T-cell (primary cell): ENCODE results near the gene ATP2B2. TPM values are rescaled to one million over a fixed set of nuclear protein-coding genes. Genes with fewer than 3 reads are reported as not detected.
A peak's percentile ranks its signal among the peaks of the same experiment; 100 is the strongest.

Source experiments
- ATAC-seq, 4 experiments: fragments of 200-7000 bp in 3 of 4; fragments of 150-1000 bp in 1 of 4; cut with Tn5 transposase; replicated peaks in 1 of 4; 1 replicate in 3 of 4; 2 replicates in 1 of 4; pipeline ENCODE4 v1.10.0; 2021; ENCODE audit warnings: moderate library complexity in 3 of 4, mild to moderate bottlenecking in 2 of 4, moderate number of reproducible peaks in 1 of 4
- CTCF ChIA-PET, 2 donors: fragments of 300-600 bp; sonication (Branson Sonifier 250); formaldehyde crosslinking; loops; one replicate each; lab custom pipeline; 2022; ENCODE audit warnings: antibody characterized with exemption in 2 of 2; lab: Charles Lee
- POLR2A ChIA-PET, 2 donors: fragments of 300-600 bp; sonication (Branson Sonifier 250); formaldehyde crosslinking; loops; one replicate each; lab custom pipeline; 2022; ENCODE audit warnings: antibody characterized with exemption in 2 of 2; lab: Charles Lee
- DNase-seq, 35 experiments: peaks; one replicate each; pipeline versions ENCODE4 v3.0.0 to v3.0.0-alpha.2; 2013 to 2023
- H3K27ac ChIP-seq: one replicate; pipeline ENCODE4 v1.5.1; 2013; ENCODE audit warnings: low read length
- H3K27me3 ChIP-seq, 2 experiments: replicated peaks in 1 of 2; 1 replicate in 1 of 2; 2 replicates in 1 of 2; pipeline versions ENCODE4 v1.6.1 to v1.7.0; 2013; ENCODE audit warnings: low read length in 1 of 2, mixed read lengths in 1 of 2; ENCODE audit not compliant: control insufficient read depth in 2 of 2, insufficient read depth in 2 of 2; ENCODE audit errors: extremely low read depth in 1 of 2
- H3K36me3 ChIP-seq, 2 donors: 1 replicate in 1 of 2; 2 replicates in 1 of 2; pipeline versions ENCODE4 v1.6.1 to v1.7.0; 2013; ENCODE audit warnings: low read length in 1 of 2; ENCODE audit not compliant: control insufficient read depth in 2 of 2, insufficient read depth in 1 of 2; ENCODE audit errors: extremely low read depth in 1 of 2
- H3K4me1 ChIP-seq, 2 experiments: 1 replicate in 1 of 2; 2 replicates in 1 of 2; pipeline versions ENCODE4 v1.6.1 to v1.7.0; 2013; ENCODE audit warnings: low read length in 2 of 2, mixed read lengths in 1 of 2; ENCODE audit not compliant: insufficient read depth in 2 of 2, control insufficient read depth in 1 of 2; ENCODE audit errors: extremely low read depth in 1 of 2
- H3K4me3 ChIP-seq, 2 donors: 1 replicate in 1 of 2; 2 replicates in 1 of 2; pipeline versions ENCODE4 v1.5.1 to v1.7.0; 2013; ENCODE audit warnings: mild to moderate bottlenecking in 2 of 2, low read length in 1 of 2, moderate library complexity in 1 of 2; ENCODE audit not compliant: control insufficient read depth in 1 of 2; ENCODE audit errors: extremely low read depth in 1 of 2
- H3K9me3 ChIP-seq: 2 replicates; pipeline ENCODE4 v1.7.0; 2013
- H3K27ac Mint-ChIP-seq, 2 donors: one replicate each; pipeline ENCODE4 v1.8.0; 2020 to 2021; ENCODE audit warnings: mild to moderate bottlenecking in 2 of 2, mixed read lengths in 2 of 2
- H3K27me3 Mint-ChIP-seq, 2 donors: one replicate each; pipeline ENCODE4 v1.8.0; 2021 to 2022; ENCODE audit warnings: mixed read lengths in 2 of 2
- H3K36me3 Mint-ChIP-seq: one replicate; pipeline ENCODE4 v1.8.0; 2021; ENCODE audit warnings: mixed read lengths
- H3K4me1 Mint-ChIP-seq, 3 donors: one replicate each; pipeline ENCODE4 v1.8.0; 2020 to 2022; ENCODE audit warnings: mixed read lengths in 3 of 3, mild to moderate bottlenecking in 1 of 3
- H3K4me3 Mint-ChIP-seq, 3 donors: one replicate each; pipeline ENCODE4 v1.8.0; 2020 to 2022; ENCODE audit warnings: mild to moderate bottlenecking in 3 of 3, mixed read lengths in 3 of 3, moderate library complexity in 3 of 3
- H3K9me3 Mint-ChIP-seq, 3 donors: one replicate each; pipeline ENCODE4 v1.8.0; 2020 to 2022; ENCODE audit warnings: mixed read lengths in 3 of 3
- WGBS: methylation state at CpG from one replicate; pipeline ENCODE4 v1.1.5; 2013; ENCODE audit warnings: missing lambda C conversion rate; ENCODE audit not compliant: insufficient coverage; 5-methylcytosine and 5-hydroxymethylcytosine counted together
- total RNA-seq, 35 experiments: library from RNA in 6 of 35; stranded (reverse) in 6 of 35; fragments of 120-200 nt in 1 of 35; gene quantifications; one replicate each; pipeline versions ENCODE4 v1.2.1 to v1.2.4 and lab custom pipeline; 2013 to 2026

The ATP2B2 gene
- total RNA-seq, 5 donors from 2014 or later (not counting 1 experiment from before 2014, with no cell fraction given) = not detected

DNA sequence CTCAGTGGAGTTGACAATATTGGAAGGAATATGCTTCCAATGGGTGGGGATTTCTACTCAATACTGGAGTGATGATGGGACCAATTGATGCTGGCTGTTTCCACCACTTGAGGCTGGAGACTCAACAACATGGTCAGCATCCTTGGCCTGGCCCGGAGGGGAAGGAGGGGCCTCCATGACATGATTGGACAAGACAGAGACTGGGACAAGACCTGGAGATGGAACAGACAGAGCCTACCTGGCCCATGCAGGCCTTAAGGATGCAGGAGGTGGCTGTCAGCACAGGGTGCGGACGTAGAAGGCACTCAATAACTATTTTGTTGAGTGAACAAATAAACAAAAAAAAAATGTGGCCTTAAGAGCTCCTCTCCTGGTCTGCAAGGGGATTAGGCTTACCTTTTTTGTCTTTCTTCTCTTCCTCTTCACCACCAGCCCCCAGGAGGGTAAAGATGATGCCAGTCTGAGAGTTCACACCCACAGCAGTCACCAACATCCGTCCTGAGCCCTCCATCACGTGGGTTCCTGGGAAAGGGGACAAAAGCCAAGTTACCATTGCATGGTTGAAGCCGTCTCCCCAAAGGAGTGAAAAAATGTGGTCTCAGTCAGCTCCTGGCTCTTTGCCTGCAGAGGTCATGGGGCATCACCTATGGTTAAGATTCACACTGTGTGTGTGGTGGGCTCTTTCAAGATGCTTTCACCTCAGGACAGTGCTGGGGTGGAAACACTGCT, 117.3 kb downstream of the ATP2B2 start:
- Histone ChIP-seq H3K4me1 (peaks cover 0 to 47% of the 10 kb centered on the region in 2 experiments), H3K36me3 (no peaks in the 10 kb centered on the region), H3K27ac (no peak overlapping the region), H3K9me3 (no peaks in the 10 kb centered on the region), H3K4me3 (peak overlapping the region in 1 of 2 donors; percentile 12), H3K27me3 (peaks cover 0 to 7% of the 10 kb centered on the region in 2 experiments)
- WGBS = 100% methylated on average over 1 of the region's 6 CpGs
- POLR2A ChIA-PET = no interaction called here
- Mint-ChIP-seq H3K27me3 (peaks cover 1 to 4% of the 10 kb centered on the region in 2 donors), H3K36me3 (no peaks in the 10 kb centered on the region), H3K27ac (no peak overlapping the region), H3K9me3 (no peaks in the 10 kb centered on the region), H3K4me3 (no peak overlapping the region), H3K4me1 (peaks cover 34 to 45% (median 39%) of the 10 kb centered on the region in 3 donors)
- CTCF ChIA-PET = interaction anchor here in 1 of 2 donors (0.5 kb wide), 1 partner anchor 273 kb away, joined by 4 read pairs; no protein-coding TSS in a partner anchor
- DNase-seq = peak in 2 of 35 experiments; percentile 4 to 25
- ATAC-seq = no peak

DNA sequence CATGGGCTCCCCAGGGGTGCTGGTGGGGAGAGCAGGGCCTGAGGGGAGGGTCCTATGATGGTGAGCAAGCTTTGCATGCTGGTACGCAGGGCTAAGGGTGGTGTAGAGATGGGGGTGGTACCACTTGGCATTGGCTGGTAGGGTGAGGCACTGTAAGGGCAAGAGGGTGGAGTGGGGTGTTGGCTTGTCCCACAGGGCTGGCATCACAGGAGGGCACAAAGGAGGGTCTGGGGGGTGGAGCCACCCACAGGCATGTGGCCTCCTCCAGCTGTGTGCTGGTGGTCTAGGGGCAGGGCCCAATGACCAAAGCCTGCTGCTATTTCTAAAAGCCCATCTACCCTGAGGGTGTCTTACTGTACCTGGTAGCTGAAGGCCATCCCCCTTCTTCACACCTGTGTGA, 119.3 kb downstream of the ATP2B2 start:
- DNase-seq (no peak), ATAC-seq (no peak)
- H3K36me3 ChIP-seq = no peaks in the 10 kb centered on the region
- ChIA-PET POLR2A (no interaction called here), CTCF (no interaction called here)
- no peaks in the 10 kb centered on the region for H3K9me3 ChIP-seq
- H3K4me3 ChIP-seq = no peak overlapping the region
- Mint-ChIP-seq H3K4me1 (peaks cover 24 to 33% (median 31%) of the 10 kb centered on the region in 3 donors), H3K4me3 (no peak overlapping the region), H3K27me3 (peaks cover 0 to 4% of the 10 kb centered on the region in 2 donors), H3K9me3 (no peaks in the 10 kb centered on the region), H3K36me3 (no peaks in the 10 kb centered on the region), H3K27ac (no peak overlapping the region)
- no peak overlapping the region for H3K27ac ChIP-seq
- 88% methylated on average over 1 of the region's 1 CpG for WGBS
- H3K27me3 ChIP-seq = peaks cover 0 to 9% of the 10 kb centered on the region in 2 experiments
- peaks cover 0 to 35% of the 10 kb centered on the region in 2 experiments for H3K4me1 ChIP-seq

DNA sequence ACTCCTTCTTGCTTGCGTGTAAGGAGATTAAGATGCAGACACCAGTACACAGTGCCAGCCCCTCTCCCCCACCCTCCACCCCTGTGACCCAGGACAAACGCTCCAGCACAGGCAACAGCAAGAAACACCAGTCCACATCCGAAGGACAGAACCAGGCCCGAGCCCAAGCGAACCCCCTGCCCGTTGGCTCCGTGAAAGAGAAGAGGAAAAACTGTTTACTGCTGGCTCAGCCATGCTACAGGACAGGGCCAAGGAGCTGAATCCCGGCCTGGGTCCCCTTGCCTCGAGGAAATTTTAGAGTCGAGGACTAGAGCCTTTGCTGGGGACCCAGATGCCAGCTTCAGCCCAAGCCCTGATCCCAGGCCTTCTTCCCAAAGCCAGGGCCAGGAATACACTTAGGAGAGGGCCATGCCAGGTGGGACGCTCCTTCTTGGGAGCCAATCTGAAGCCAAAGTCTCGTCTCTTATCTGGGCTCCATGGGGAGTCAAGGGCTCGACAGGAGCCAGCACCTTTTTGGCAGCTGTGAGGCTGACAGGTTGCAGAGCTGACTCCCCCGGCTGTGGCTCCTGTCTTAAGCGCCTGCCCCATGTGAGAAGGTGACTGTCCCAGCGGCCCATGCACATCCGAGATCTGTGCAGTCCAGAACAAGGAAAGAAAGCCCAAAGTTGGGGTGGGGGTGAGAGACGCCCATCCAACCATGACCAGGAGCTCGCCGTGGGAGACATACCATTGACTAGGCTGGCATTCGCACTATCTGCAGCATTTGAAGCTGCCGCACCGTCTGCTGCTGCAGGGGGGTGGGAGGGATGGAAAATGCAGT, 120.6 kb downstream of the ATP2B2 start:
- H3K27me3 ChIP-seq = peaks cover 0 to 9% of the 10 kb centered on the region in 2 experiments
- no peaks in the 10 kb centered on the region for H3K36me3 ChIP-seq
- no peak for DNase-seq
- WGBS = 80% methylated on average over 19 of the region's 23 CpGs
- Mint-ChIP-seq H3K27ac (no peak overlapping the region), H3K4me1 (peaks cover 11 to 19% (median 19%) of the 10 kb centered on the region in 3 donors), H3K27me3 (peaks cover 0 to 4% of the 10 kb centered on the region in 2 donors), H3K4me3 (no peak overlapping the region), H3K9me3 (no peaks in the 10 kb centered on the region), H3K36me3 (no peaks in the 10 kb centered on the region)
- ATAC-seq = no peak
- no peaks in the 10 kb centered on the region for H3K9me3 ChIP-seq
- peaks cover 0 to 21% of the 10 kb centered on the region in 2 experiments for H3K4me1 ChIP-seq
- no peak overlapping the region for H3K27ac ChIP-seq
- no peak overlapping the region for H3K4me3 ChIP-seq
- POLR2A ChIA-PET = no interaction called here
- CTCF ChIA-PET = no interaction called here

DNA sequence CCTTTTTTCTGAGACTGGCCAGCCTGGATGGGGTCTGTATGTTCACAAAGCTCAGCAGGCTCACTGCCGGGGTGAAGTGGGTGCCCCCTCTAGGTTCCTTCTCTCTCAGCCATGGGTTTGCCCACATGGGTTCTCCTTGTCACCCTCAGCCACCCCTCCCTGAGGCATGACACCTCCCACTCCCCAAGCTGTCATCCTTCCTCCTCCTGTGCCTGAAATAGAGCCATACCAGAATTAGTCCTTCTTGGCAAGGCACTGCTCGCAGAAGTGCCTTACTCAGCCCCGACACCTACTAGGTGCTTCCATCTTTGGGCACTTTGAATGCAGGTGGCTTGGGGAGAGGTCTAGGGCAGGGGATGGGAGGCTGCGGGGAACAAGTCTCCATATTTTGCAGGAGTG, 121.5 kb downstream of the ATP2B2 start:
- ChIA-PET POLR2A (no interaction called here), CTCF (no interaction called here)
- H3K4me3 Mint-ChIP-seq = no peak overlapping the region
- H3K27ac ChIP-seq = no peak overlapping the region
- no peak overlapping the region for H3K4me3 ChIP-seq
- peaks cover 4 to 12% (median 12%) of the 10 kb centered on the region in 3 donors for H3K4me1 Mint-ChIP-seq
- H3K36me3 ChIP-seq = no peaks in the 10 kb centered on the region
- no peaks in the 10 kb centered on the region for H3K9me3 ChIP-seq
- peaks cover 0 to 15% of the 10 kb centered on the region in 2 experiments for H3K4me1 ChIP-seq
- DNase-seq (no peak), ATAC-seq (no peak)
- peaks cover 0 to 9% of the 10 kb centered on the region in 2 experiments for H3K27me3 ChIP-seq
- no peaks in the 10 kb centered on the region for H3K9me3 Mint-ChIP-seq
- 100% methylated on average over 2 of the region's 4 CpGs for WGBS
- no peak overlapping the region for H3K27ac Mint-ChIP-seq
- H3K36me3 Mint-ChIP-seq = no peaks in the 10 kb centered on the region
- peaks cover 0 to 4% of the 10 kb centered on the region in 2 donors for H3K27me3 Mint-ChIP-seq

DNA sequence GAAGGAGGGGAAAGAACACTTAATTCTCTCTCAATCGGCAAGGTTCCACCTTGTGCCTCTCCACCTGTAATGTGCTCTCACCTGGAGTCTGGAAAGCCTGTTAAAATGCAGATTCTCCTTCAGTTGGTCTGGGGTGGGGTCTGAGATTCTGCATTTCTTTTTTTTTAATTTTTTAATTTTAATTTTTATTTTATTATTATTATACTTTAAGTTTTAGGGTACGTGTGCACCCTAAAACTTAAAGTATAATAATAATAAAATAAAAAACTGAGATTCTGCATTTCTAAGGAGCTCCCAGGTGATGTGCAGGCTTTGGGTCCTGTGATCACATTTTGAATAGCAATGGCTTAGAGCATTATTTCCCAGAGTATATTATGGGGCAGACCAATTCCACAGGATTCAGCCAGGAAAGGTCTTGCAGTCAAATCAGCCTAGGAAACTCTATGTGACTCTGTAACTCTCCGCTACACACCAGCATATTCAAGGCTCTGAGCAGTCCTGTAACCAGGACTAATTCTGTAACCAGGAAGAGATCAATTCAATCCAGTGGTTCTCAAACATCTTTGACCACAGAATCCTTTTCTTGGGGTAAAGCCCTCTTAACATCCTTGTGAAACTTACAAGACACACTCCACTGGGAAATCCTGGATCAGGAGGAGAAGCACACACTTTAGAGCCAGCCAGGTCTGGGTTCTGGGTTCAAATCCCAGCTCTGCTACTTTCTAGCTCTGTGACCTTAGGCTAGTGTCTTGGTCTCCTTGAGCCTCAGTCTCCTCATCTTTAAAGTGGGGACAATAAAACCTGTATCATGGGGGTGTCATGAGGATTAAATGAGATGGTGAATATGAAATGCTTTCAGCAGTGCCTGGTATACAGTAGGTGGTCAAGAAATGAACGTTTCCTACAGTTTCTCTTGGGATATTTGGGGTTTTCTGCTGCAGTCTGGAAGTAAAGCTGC, 122.2 kb downstream of the ATP2B2 start:
- CTCF ChIA-PET = interaction anchor here in 1 of 2 donors (0.7 kb wide), 1 partner anchor 355 kb away, joined by 3 read pairs; no protein-coding TSS in a partner anchor

More for the DNA sequence above, 122.2 kb downstream of the ATP2B2 start:
- Histone ChIP-seq H3K36me3 (no peaks in the 10 kb centered on the region), H3K27ac (no peak overlapping the region), H3K4me3 (no peak overlapping the region), H3K27me3 (peaks cover 0 to 13% of the 10 kb centered on the region in 2 experiments), H3K9me3 (no peaks in the 10 kb centered on the region), H3K4me1 (peaks cover 0 to 11% of the 10 kb centered on the region in 2 experiments)
- H3K36me3 Mint-ChIP-seq = no peaks in the 10 kb centered on the region
- no peaks in the 10 kb centered on the region for H3K9me3 Mint-ChIP-seq
- peaks cover 2 to 10% (median 7%) of the 10 kb centered on the region in 3 donors for H3K4me1 Mint-ChIP-seq
- H3K4me3 Mint-ChIP-seq = no peak overlapping the region
- 100% methylated on average over 1 of the region's 4 CpGs for WGBS
- ATAC-seq (no peak), DNase-seq (no peak)
- H3K27me3 Mint-ChIP-seq = peaks cover 0 to 4% of the 10 kb centered on the region in 2 donors
- POLR2A ChIA-PET = no interaction called here
- H3K27ac Mint-ChIP-seq = no peak overlapping the region
